Breast epithelium (tissue), 3 donors: ENCODE data around the gene SEMA4F.

Source experiments
- CTCF ChIP-seq, 3 donors: fragments of 450-650 bp; IDR thresholded peaks; one replicate each; pipeline ENCODE4 v1.5.1; 2016 to 2017; ENCODE audit warnings: antibody characterized with exemption in 3 of 3, mild to moderate bottlenecking in 3 of 3, moderate library complexity in 3 of 3
- POLR2A ChIP-seq: fragments of 450-650 bp; IDR thresholded peaks from one replicate; pipeline ENCODE4 v1.6.1; 2016; ENCODE audit warnings: antibody characterized with exemption, mild to moderate bottlenecking, moderate library complexity
- POLR2AphosphoS5 ChIP-seq, 3 donors: sonication (generic); formaldehyde crosslinking; IDR thresholded peaks; one replicate each; pipeline ENCODE4 v1.6.1; 2017; ENCODE audit warnings: antibody characterized with exemption in 3 of 3

- TF ChIP-seq CTCF (IDR thresholded peaks at IDR 0.05) (no peak), POLR2AphosphoS5 (IDR thresholded peaks at IDR 0.05) (no peak), POLR2A (no peak)
These were observed 7.8 kb upstream of the SEMA4F start for GRCh38 chr2:74646201-74646600.
